ENCODE data around the gene MORC3.

GRCh38 chr21:36369064-36369685 lies 49.2 kb downstream of the MORC3 start:
- no peak for TF ChIP-seq ARNT (IDR thresholded peaks at IDR 0.05)
- no peak for TF ChIP-seq TARDBP (IDR thresholded peaks at IDR 0.05)
- no peak for TF ChIP-seq BHLHE40 (IDR thresholded peaks at IDR 0.05; ENCODE audit: borderline replicate concordance)
- TF ChIP-seq SUZ12 (IDR thresholded peaks at IDR 0.05): no peak
- no peak for TF ChIP-seq FOXA1 (IDR thresholded peaks at IDR 0.05)
- TF ChIP-seq HDGF (IDR thresholded peaks at IDR 0.05; ENCODE audit: borderline replicate concordance): no peak
- TF ChIP-seq CTBP1 (IDR thresholded peaks at IDR 0.05; ENCODE audit: borderline replicate concordance): no peak
